Motor neuron (in vitro differentiated cells): Measurements from ENCODE around the gene SEMA5A. TPM values are rescaled to one million over a fixed set of nuclear protein-coding genes. Genes with fewer than 3 reads are reported as not detected.

Experiments used
- ATAC-seq, 8 experiments: fragments of 200-7000 bp; cut with Tn5 transposase; replicated peaks in 6 of 8; 2 replicates each; pipeline ENCODE4 v1.8.0; 2021; ENCODE audit warnings: mild to moderate bottlenecking in 8 of 8, moderate library complexity in 8 of 8
- H3K27ac ChIP-seq, 2 donors: fragments of 250-450 bp; sonication (Bioruptor Pico); 2 replicates each; pipeline ENCODE4 v1.9.0; 2021; ENCODE audit warnings: antibody characterized with exemption in 2 of 2, mild to moderate bottlenecking in 2 of 2, moderate library complexity in 1 of 2
- H3K4me1 ChIP-seq, 2 donors: fragments of 250-450 bp; sonication (Bioruptor Pico); replicated peaks in 1 of 2; 2 replicates each; pipeline ENCODE4 v1.6.1; 2021; ENCODE audit warnings: antibody characterized with exemption in 2 of 2, mild to moderate bottlenecking in 2 of 2, moderate library complexity in 1 of 2
- H3K4me3 ChIP-seq, 5 donors: fragments of 250-450 bp; sonication (Bioruptor Pico); 2 replicates each; pipeline ENCODE4 v1.9.0; 2021; ENCODE audit warnings: antibody characterized with exemption in 5 of 5, mild to moderate bottlenecking in 5 of 5, moderate library complexity in 4 of 5
- WGBS, 10 experiments: fragments of 450-650 bp; shearing (Covaris generic); methylation state at CpG; one replicate each; pipeline ENCODE4 v1.0.0; 2022; 5-methylcytosine and 5-hydroxymethylcytosine counted together
- in situ Hi-C, 9 experiments: fragments of 400-800 bp; cut with MboI; loops; one replicate each; pipeline ENCODE4 v1.15.0; 2021; ENCODE audit warnings: low sequenced_read_pairs in 9 of 9, low pct_unique_long_range_greater_than_20kb in 2 of 9; ENCODE audit not compliant: unreplicated experiment in 9 of 9
- total RNA-seq, 8 experiments: library from RNA; unstranded; fragments of 300-600 nt; gene quantifications; 2 replicates each; pipeline versions ENCODE4 v1.2.3 to v1.2.4, GENCODE V29; 2022

SEMA5A gene
- total RNA-seq, 8 experiments from 2014 or later, result 0.73 to 98.5 (median 17.5) TPM

DNA sequence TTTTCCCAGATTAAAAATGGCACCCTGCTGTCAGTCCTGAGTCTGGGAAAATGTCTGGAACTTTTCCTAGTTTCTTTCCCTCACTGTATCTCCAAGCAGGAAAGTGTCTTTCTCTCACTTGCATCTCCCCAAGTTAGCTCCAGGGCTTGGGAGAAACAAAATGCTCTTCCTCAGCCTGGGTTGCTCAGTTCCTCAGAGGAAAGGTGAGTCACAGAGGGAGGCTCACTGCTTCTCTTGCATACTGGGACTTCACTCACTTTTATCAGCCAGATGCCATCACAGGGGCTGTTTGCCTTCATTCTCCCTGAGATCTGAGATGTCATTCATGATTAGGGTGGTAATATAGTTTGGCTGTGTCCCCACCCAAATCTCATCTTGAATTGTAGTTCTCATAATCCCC is 519.9 kb downstream of the SEMA5A start:
- in situ Hi-C loops, result no loop called here
- Histone ChIP-seq H3K4me1 (no peaks in the 10 kb centered on the region), H3K27ac (no peak overlapping the region), H3K4me3 (no peak overlapping the region)
- ATAC-seq, result no peak

DNA sequence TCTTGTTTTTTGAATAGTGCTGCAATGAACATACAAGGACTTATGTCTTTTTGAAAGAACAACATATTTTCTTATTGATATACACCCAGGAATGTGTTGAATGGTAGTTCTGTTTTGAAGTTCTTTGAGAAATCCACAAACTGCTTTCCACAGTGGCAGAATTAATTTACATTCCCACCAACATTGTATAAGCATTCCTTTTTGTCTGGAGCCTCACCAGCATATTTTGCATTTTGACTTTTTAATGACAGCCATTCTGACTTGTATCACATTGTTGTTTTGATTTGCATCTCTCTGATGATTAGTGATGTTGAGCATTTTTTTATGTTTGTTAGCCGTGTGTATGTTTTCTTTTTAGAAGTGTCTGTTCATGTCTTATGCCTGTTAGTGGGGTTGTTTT is 524.9 kb downstream of the SEMA5A start:
- in situ Hi-C loops, result no loop called here
- WGBS, 10 experiments, result 50 to 100% (median 80%) methylated on average over 1 of the region's 1 CpG; no CpG with 5 or more reads in 1 of the 10 experiments
- no peak overlapping the region for H3K4me3 ChIP-seq
- no peak overlapping the region for H3K27ac ChIP-seq
- ATAC-seq, result no peak
- H3K4me1 ChIP-seq, result no peaks in the 10 kb centered on the region

- in situ Hi-C loops, result no loop called here
- 16 to 100% (median 67%) methylated on average over 1 to 2 of the region's 2 CpGs; no CpG with 5 or more reads in 3 of the 10 experiments for WGBS, 10 experiments
- no peak for ATAC-seq
Measured at GRCh38 chr5:9015937-9016270, 530.0 kb downstream of the SEMA5A start.

GRCh38 chr5:9015260-9015936 is 530.5 kb downstream of the SEMA5A start:
- ATAC-seq, result no peak
- in situ Hi-C loops, result no loop called here
- H3K27ac ChIP-seq, result no peak overlapping the region

More at GRCh38 chr5:9015937-9016270, 530.0 kb downstream of the SEMA5A start:
- Histone ChIP-seq H3K4me1 (no peaks in the 10 kb centered on the region), H3K4me3 (no peak overlapping the region), H3K27ac (no peak overlapping the region)

DNA sequence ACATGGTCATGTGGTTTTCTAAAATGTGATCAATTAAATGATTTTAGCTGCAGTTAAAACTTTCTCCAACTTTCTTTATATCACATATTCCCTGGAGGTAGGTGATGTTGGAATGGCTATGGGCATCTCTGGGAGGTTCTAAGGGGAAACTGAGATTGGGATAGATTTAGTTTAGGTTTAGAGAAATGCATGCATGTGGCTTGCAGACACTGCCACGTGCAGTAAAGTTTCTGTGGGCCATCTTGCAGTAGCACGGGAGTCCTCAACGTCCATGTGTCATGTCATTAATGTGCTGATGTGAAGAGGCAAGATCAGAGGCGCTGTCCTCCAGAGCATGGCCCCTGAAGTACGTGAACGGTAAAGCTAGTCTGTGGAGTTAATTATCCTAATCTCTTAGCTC is 532.7 kb downstream of the SEMA5A start:
- 40 to 100% (median 82%) methylated on average over 1 to 6 of the region's 6 CpGs; no CpG with 5 or more reads in 1 of the 10 experiments for WGBS, 10 experiments
- no peak overlapping the region for H3K27ac ChIP-seq
- no peak overlapping the region for H3K4me3 ChIP-seq

More at GRCh38 chr5:9015260-9015936, 530.5 kb downstream of the SEMA5A start:
- 40 to 95% (median 75%) methylated on average over 3 to 5 of the region's 5 CpGs; no CpG with 5 or more reads in 1 of the 10 experiments for WGBS, 10 experiments
- no peaks in the 10 kb centered on the region for H3K4me1 ChIP-seq
- H3K4me3 ChIP-seq, result no peak overlapping the region

GRCh38 chr5:9009931-9010651 is 535.8 kb downstream of the SEMA5A start:
- H3K27ac ChIP-seq, result no peak overlapping the region
- 16 to 82% (median 57%) methylated on average over 3 to 7 of the region's 7 CpGs; no CpG with 5 or more reads in 1 of the 10 experiments for WGBS, 10 experiments
- in situ Hi-C loops, result no loop called here
- H3K4me3 ChIP-seq, result no peak overlapping the region
- H3K4me1 ChIP-seq, result no peaks in the 10 kb centered on the region
- ATAC-seq, result peak in 3 of 8 experiments; percentile 34 to 93 (median 86)

More for the DNA sequence above, 532.7 kb downstream of the SEMA5A start:
- H3K4me1 ChIP-seq, result no peaks in the 10 kb centered on the region
- in situ Hi-C loops, result no loop called here
- ATAC-seq, result no peak

DNA sequence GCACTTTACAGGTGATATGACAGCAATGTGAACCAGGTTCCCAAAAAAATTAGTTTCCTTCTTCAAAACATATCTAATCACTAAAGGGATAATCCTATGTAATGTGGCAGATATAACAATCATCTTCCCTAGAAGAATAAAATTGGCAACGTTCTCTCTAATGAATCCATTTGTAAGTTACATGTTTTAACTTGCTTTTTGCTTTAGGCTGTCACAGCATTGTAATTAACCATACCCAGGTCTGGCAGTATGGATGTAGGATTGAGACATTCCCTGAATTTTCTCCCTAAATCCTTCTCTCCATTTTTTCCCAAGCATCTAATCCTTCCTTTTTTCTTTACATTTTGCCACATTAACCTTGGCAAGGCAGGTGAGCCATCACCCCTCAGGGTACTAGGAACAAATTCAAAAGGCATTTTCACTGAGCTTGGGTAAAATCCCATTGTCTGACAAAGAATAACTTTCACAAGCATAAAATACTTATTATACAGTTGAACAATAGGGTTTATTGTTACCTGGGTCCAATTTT is 548.3 kb downstream of the SEMA5A start:
- in situ Hi-C loops, result no loop called here
- ATAC-seq, result no peak
- 0 to 67% (median 51%) methylated on average over 1 of the region's 1 CpG; no CpG with 5 or more reads in 4 of the 10 experiments for WGBS, 10 experiments

GRCh38 chr5:8993031-8993430 is 552.8 kb downstream of the SEMA5A start:
- peak in 3 of 8 experiments; percentile 36 to 41 (median 38) for ATAC-seq
- Histone ChIP-seq H3K4me1 (no peaks in the 10 kb centered on the region), H3K4me3 (no peak overlapping the region), H3K27ac (no peak overlapping the region)
- in situ Hi-C loops, result no loop called here

More for the DNA sequence above, 548.3 kb downstream of the SEMA5A start:
- H3K4me1 ChIP-seq, result no peaks in the 10 kb centered on the region
- H3K4me3 ChIP-seq, result no peak overlapping the region
- H3K27ac ChIP-seq, result no peak overlapping the region

Other genes with a start within 250 kb of the SEMA5A start
- gene TAS2R1, start 84.3 kb upstream of the SEMA5A start, total RNA-seq, result 1 to 10 TPM in 2 of 8 experiments, under 1 TPM in 4, not detected in 2; 0.11 to 2.1 (median 0.28) TPM